Coronary artery (tissue), 2 donors: ENCODE results near the gene NUDT14.

ENCODE experiments used
- DNase-seq: peaks from one replicate; pipeline ENCODE4 v3.0.0-alpha.2; 2017; ENCODE audit warnings: low spot score
- H3K27ac ChIP-seq, 2 donors: fragments of 200-600 bp; sonication (generic); one replicate each; pipeline ENCODE4 v1.5.1; 2016 to 2019
- H3K4me3 ChIP-seq: fragments of 200-600 bp; sonication (generic); 2 replicates; pipeline ENCODE4 v1.5.1; 2016; ENCODE audit warnings: mild to moderate bottlenecking, moderate library complexity
- TF ChIP-seq, protein P1 (sequence below): fragments of 200-600 bp; sonication (generic); IDR thresholded peaks from one replicate; pipeline ENCODE4 v1.5.1; 2019; ENCODE audit warnings: antibody characterized with exemption

Gene NUDT14

GRCh38 chr14:105169776-105170655, 11.1 kb downstream of the NUDT14 start:
- Histone ChIP-seq H3K27ac (no peak overlapping the region), H3K4me3 (no peak overlapping the region)
- TF ChIP-seq, protein P1, sequence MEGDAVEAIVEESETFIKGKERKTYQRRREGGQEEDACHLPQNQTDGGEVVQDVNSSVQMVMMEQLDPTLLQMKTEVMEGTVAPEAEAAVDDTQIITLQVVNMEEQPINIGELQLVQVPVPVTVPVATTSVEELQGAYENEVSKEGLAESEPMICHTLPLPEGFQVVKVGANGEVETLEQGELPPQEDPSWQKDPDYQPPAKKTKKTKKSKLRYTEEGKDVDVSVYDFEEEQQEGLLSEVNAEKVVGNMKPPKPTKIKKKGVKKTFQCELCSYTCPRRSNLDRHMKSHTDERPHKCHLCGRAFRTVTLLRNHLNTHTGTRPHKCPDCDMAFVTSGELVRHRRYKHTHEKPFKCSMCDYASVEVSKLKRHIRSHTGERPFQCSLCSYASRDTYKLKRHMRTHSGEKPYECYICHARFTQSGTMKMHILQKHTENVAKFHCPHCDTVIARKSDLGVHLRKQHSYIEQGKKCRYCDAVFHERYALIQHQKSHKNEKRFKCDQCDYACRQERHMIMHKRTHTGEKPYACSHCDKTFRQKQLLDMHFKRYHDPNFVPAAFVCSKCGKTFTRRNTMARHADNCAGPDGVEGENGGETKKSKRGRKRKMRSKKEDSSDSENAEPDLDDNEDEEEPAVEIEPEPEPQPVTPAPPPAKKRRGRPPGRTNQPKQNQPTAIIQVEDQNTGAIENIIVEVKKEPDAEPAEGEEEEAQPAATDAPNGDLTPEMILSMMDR: no peak
- no peak for DNase-seq

GRCh38 chr14:105168979-105169507, 12.1 kb downstream of the NUDT14 start:
- Histone ChIP-seq H3K4me3 (peak overlapping the region; percentile 77), H3K27ac (peak overlapping the region in 1 of 2 donors; percentile 77)
- no peak for DNase-seq
- TF ChIP-seq, protein P1: no peak

DNA sequence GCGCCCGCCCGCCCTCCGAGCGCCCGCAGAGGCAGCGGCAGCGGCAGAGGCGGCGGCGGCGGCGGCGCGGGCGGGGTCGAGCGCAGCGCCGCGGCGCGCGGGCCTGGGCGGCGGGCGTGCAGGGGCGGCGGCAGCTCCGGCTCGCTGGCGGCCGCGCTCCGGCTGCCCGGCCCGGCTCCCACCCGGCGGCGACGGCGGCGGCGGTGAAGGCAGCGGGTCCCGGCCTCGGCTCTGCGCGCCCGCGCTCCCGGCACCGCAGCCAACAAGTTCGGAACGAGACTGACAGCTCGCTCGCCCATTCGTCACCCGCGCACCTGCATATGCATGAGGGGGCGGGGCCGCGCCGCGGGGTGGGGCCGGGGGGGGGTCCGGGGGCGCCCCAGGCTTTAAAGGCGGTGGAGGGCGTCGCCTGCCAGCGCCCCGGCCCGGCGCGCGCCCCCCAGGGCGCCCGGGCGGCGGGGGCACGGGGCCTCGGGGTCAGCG, 12.6 kb downstream of the NUDT14 start, which contains the start of gene JAG2:
JAG2 (minus strand) TSS at position 281 of the 483 bp plus-strand sequence. CDS start 356 bp downstream, outside the sequence.
- Histone ChIP-seq H3K27ac (peak within 1 kb of the TSS in 1 of 2 donors; percentile 77), H3K4me3 (peak within 1 kb of the TSS; percentile 77)
- DNase-seq: no peak
- TF ChIP-seq, protein P1: no peak

DNA sequence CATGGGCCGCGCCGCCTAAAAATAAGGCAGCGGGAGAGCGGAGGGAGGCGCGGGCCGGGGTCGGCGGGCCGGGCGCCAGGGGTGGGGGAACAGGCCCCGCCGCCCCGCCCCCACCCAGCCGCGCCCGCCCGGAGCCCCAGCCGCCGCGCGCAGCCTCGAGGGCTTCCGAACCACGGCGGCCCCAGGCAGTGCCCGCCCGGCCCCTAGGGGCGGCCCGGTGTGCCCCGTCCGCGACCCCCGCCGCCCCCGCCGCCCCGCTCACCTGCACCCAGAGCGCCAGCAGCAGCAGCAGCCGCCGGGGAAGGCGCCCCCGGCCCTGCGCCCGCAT, 13.1 kb downstream of the NUDT14 start:
- peak overlapping the region in 1 of 2 donors; percentile 77 for H3K27ac ChIP-seq
- DNase-seq: no peak
- TF ChIP-seq, protein P1: no peak
- H3K4me3 ChIP-seq: peak overlapping the region; percentile 77

GRCh38 chr14:105167303-105168092, 13.6 kb downstream of the NUDT14 start:
- DNase-seq: no peak
- TF ChIP-seq, protein P1: no peak
- Histone ChIP-seq H3K4me3 (peak overlapping the region; percentile 77), H3K27ac (peak overlapping the region in 1 of 2 donors; percentile 77)

DNA sequence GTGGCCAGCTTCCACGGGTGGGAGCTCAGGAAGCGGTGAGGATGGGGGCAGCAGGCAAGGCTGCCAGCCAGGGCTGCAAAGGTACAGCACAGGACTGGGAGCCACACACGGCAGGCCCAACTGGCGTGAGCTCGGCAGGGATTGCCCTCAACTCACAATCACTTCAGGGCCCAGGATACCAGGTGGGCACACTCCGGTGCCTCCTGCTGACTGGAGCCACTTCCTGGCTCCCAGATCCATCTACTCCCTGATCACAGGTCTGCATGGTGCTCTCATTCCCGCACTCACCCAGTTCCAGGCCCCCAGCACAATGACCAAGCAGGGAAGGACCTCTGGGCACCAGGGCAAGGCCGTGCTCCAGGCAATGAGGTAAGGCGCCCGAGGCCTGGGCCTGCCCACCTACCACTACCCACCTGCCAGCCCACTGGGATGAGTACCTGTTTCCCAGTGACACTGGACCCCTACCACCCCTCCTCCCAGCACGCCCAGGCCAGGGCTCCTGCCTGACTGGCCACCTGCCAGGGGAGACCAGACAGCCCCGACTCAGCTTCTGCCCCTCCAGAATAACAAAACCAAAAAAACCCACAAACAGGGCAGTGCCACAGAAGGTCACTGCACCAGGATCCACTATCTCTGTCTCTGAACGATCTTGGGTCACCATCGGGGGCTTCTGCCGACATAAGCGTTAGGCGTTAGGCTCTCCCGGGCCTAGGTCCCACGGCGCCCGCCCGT, 14.4 kb downstream of the NUDT14 start:
- peak overlapping the region; percentile 77 for H3K4me3 ChIP-seq
- no peak overlapping the region for H3K27ac ChIP-seq
- no peak for DNase-seq
- TF ChIP-seq, protein P1: no peak
